Stimulated activated naive CD4-positive, alpha-beta T cell (primary cell): Measurements from ENCODE around the gene P4HA1.
A peak's percentile ranks its signal among the peaks of the same experiment; 100 is the strongest.
"Not testable (repeated sequence)": the region's sequence is repeated elsewhere in the genome, so short reads cannot be mapped to it uniquely, and the experiment has no call there.

Experiments
- DNase-seq, 6 experiments: peaks; one replicate each; lab custom pipeline; 2025; lab: John Stamatoyannopoulos, UW

Gene P4HA1

DNA sequence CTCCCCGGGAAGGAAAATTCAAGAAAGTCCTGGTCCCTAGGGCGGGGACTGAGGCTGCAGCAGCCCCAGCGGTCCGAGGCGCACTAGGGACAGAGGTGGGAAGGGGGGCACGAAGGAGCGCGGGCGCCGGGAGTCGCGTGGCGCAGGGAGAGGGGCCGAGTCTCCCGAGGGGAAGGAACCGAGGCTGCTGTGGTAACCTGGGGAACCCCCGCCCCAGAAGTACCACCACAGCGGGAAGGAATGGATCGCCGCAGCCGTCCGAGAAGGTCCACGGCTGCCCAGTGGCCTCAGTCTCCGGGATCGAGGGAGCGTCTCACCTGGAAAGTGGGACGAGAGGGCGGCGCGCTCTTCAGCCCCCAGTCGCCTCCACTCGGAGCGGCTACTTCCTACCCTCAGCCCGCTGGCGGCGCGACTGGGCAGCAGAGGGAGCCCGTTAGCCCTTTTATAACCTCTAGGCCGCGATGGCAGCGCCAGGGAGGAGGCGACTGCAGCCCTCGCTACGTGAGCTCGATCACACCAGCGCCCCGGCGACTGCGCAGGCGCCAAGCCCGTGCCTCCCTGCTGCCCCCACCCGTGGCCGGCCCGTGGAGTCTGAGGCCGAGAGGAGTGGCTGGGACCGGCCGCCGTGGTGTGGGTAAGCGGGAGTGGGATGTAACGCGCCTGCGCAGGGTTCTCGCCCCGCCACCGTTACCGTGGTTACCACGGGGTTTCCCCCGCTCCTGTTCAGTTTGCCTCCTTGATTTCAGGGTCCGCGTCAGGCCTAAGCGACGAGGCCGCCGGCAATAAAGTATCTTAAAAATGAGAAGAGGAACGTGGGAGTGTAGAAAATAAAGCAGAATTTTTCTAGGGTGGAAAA, at the start of gene P4HA1:
Gene P4HA1, minus strand, starts transcription at position 418 of the 856 bp plus-strand sequence. CDS start 21,983 bp downstream, outside the sequence.
- DNase-seq, result peak; percentile 89 to 99 (median 96)

DNA sequence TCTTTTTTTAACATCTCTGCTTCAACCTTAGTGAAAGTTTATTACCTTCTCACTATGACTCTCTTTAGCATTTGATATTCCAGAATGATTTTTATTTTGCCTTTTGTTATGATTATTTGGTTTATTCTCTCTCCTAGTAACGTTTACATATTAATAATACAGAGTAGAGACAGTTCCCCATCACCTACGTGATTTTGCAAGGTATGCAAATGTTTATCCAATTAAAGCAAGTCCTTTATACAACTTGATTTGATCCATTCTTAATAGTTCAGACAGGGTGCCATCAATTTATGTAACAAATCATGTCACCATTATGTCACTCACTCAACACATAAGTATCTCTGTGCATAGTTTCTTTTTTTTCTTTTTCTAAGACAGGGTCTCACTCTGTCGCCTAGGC, 44.9 kb upstream of the P4HA1 start:
- no peak for DNase-seq

DNA sequence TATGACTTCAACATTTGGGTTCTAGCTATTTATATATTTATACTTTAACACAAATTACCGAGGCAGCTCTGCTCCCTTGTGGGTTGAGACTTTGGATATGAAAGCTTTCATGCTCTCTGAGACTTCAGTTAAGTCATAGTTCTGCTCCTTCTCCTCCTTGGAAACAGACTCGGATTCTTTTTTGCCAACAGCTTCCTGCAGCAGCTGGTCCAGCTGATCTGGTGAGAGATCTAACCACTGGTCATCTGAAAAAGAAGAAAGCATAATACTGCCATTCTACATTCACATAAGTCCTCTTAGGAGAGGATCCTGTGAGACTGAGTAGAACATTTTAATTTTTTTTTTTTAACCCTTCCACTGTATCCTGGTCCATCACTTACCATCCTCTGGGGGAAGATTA, 42.6 kb upstream of the P4HA1 start:
- DNase-seq, result no peak

DNA sequence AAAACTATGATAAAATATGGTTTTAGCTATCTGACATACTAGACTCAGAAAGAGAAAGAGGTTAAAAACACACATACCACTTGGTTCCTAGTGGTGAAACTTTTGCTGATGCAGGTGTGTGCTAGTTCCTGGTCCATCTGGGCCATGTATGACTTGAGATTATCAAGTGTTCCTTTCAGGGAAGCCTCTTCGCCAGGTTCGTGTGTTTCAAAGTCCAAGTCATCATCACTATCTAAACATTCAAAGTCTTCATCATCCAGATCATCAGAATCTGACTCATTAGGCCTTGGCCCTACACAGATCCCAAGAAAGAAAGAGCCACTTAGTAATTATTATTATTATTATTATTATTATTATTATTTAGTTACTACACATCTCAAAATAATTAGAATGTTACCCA, 40.0 kb upstream of the P4HA1 start:
- DNase-seq, result no peak

DNA sequence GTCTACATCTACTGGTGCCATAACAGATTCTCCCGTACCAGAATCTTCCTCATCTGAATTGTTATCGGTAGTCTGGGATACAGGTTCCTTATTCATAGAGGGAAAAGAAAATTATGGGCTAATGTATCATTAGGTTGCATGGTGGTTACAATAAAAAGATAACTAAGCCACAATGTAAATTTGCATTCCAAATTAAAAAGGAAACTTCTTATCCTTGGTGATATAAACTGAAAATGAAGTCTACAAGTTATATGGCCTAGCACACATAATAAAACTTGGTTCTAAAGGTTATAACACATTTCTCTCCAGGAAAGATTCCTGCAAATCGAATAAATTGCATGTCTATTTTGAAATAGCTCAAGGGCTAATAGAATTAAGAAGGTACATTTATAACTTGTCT, 38.1 kb upstream of the P4HA1 start:
- DNase-seq, result no peak

DNA sequence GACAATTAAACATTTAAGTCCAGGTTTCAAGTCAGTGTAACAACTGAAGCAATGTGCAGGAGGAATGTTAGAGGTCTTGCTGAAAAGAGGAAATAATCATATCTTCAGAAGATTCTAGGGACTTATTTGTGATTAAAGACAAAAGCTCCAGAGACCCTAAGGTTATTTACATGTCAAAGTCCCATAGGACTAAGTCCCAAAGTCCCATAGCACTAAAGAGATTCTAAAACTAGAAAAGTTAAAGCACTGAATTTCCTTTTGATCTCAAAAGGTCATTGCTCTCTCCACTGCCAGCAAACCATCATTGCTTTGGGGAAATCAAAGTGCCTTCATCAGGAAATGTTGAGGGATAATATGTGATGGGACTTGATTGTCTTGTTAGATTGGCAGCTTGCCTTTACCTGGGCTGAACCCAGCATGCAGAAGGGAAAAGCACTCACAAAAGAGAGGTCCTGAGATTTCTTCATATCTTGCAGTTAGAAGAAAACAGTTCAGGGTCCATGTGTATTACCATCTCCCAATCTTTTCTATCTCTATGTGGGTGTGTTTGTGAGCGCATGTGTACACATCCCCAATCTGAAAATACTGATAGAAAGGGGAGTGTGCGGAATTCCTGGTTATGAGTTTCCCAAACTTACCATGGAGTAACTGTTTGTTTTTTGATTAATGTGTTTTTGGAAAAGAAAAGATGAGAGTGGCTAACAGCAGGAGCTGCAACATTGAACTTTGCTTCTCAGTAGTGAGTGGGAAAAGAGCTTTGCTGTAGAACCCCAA, 35.4 kb upstream of the P4HA1 start:
- no peak for DNase-seq

DNA sequence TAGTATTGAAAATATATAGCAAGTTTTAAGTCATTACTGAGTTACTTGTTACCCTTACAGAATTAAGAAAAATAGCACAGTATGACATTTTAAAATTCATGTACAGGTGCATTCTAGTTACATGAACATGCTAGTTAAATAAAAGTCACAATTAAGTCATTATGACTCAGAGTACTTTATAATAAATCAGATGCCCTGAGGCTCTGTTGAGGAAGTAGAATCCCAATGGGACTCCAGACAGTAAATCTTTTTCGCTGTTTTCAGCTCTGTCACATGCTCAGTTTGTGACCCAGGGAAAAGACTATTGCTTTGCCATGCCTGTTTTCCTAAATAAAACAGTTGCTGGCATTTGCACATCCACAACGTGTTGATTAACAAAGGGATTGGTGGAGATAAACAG, 34.6 kb upstream of the P4HA1 start:
- DNase-seq, result no peak

DNA sequence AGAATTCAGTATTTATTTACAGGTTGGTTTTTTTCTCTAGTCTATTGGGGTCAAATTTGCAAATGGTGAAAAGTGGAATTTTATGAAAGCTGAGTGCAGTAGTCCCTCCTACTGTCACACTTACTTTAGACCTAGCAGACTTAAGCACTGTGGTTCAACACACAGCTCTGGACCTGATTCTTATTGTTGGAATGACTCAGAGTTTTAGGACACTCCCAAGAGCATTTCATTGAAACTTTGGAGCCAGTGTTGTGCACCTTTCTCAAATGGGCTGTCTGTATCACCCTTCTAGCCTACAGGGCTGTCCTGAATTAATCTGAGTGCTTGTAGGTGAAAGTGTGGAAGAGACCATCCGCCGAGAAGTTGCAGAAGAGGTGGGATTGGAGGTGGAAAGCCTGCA, 29.7 kb upstream of the P4HA1 start:
- no peak for DNase-seq

DNA sequence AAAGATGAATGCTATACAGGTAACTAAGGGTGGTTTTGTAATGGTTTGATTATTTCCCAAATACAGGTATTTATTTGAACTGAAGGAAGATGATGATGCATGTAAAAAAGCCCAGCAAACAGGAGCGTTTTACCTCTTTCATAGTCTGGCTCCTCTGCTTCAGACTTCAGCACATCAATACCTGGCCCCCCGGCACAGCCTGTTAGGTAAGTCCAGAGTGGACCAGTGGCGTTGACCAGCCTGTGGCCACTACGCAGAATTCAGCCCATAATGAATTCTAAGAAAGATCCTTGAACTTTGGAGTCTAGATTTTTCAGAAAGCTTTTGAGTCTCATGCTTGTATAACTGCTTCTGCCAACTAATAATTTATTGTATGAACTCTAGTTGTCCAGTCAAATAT, 23.3 kb upstream of the P4HA1 start:
- no peak for DNase-seq

DNA sequence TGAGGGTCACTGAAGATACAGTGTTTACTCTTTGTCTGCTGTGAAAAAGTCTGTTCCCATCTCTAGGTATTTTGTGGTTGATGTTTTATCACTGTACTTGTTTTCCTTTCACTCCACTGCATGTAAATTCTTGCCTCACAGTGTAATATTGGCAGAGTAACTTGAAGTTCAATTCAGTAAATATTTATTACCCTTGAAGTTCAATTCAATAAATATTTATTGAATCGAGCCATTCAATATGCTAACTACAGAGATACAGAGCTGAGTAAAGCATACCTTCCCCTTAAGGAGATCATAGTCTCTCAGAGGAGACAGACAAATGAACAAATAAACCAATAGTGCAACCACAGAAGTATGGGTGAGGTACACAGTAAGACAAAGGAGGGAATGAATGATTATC, 22.8 kb upstream of the P4HA1 start:
- no peak for DNase-seq

DNA sequence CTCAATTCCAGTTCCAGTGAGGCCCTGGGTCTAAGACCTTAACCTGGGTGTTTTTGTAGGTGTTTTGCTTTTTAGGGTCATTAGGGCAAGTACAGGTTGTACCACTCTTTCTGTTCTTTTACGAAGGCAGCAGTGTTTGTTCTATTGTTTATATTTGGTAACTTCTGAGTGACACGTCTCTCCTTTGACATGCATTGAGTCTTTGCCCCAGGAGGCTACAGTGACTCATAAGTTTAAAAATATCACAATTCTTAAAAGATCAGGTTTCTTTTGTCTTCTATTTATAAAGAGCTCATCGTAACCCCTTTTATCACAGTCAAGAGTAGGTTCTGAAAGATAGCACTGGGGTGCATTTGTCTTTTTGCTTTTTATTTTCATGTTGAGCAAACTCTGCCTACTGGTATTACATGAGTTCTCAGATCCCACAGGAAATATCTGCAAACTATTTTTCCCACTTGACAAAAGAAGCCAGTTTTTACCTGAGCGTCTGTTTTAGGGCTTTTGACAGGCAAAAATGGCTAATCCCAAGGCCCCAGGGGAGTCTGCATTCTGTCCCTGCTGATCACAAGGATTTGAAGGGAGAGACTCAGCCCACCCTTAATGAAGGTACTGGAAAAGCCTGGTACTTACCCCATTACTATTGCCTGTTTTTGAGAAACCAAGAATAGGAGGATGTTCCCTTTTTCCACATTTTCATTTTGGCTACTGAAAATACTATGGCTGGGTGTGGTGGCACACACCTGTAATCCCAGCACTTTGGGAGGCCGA, 21.5 kb upstream of the P4HA1 start:
- DNase-seq, result no peak

DNA sequence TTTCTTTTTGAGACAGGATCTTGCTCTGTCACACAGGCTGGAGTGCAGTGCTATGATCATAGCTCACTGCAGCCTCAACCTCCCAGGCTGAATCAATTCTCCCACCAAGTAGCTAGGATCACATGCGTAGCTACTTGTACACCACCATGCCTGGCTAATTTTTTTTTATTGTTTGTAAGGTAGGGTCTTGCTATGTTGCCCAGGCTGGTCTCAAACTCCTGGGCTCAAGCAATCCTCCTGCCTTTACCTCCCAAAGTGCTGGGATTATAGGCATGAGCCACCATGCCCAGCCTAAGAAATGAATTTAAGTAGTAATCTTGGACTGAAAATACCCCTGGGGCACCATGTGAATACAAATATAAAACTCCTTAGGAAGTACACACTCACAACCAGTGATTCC, 19.4 kb upstream of the P4HA1 start:
- no peak for DNase-seq

DNA sequence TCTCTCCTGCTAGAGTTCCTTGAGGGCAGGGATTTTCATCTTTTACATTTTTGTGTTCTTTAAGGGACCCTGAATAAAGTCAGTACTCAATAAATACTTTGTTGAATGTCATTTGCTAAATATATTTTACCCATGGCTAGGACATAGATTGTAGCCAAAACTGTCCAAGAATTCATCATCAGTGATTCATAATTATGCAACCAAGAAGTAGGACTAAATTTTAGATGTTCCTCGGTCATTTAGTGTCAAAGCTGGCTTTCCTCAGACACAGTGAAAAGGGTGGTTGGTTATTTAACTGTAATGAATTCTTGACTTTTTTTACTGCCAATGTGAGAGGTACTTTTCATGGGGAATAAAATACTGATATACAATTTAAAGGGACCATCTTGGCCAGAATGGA, 16.9 kb upstream of the P4HA1 start:
- no peak for DNase-seq

DNA sequence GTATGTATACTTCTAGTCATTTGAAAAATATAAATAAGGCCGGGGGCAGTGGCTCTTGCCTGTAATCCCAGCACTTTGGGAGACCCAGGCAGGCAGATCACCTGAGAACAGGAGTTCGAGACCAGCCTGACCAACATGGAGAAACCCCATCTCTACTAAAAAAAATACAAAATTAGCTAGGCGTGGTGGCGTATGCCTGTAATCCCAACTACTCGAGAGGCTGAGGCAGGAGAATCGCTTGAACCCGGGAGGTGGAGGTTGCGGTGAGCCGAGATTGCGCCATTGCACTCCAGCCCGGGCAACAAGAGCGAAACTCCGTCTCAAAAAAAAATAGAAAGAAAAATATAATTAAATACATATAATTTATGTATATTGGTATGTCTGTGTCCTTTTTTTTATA, 15.4 kb upstream of the P4HA1 start:
- DNase-seq, result not testable (repeated sequence)

DNA sequence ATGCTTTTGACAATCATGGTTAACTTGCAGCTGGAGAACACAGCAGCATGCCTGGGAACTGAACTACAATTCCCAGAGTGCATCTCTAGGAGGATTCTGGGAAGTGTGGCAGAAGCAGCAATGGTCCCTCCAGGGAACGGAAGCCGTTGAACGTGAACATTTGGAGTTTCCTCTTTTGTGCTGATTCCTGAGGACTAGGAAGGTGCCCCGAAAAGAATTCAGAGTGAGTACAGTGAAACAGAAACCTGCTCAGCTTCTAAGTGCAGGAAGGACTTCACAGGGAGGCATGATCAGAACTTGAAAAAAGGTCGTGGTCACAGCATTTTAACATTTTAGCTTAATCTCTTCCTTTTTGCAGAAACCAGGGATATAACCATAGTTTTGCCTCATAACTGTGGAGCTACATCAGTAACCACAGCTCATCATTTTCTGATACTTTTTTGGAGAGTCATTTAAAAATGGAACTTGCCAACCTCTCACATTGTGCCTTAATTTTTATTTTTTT, 13.7 kb upstream of the P4HA1 start, which contains the start of gene NUDT13:
Gene NUDT13, plus strand, starts transcription at position 111 of the 505 bp plus-strand sequence. CDS start 3,911 bp downstream, outside the sequence.
- peak; percentile 8 to 34 (median 29) for DNase-seq

DNA sequence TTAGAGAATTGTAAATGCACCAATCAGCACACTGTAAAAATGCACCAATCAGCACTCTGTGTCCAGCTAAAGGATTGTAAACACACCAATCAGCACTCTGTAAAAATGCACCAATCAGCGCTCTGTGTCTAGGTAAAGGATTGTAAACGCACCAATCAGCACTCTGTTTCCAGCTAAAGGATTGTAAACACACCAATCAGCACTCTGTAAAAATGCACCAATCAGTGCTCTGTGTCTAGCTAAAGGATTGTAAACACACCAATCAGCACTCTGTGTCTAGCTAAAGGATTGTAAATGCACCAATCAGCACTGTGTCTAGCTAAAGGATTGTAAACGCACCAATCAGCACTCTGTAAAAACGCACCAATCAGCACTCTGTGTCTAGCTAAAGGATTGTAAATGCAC, 12.6 kb upstream of the P4HA1 start:
- DNase-seq, result not testable (repeated sequence)

DNA sequence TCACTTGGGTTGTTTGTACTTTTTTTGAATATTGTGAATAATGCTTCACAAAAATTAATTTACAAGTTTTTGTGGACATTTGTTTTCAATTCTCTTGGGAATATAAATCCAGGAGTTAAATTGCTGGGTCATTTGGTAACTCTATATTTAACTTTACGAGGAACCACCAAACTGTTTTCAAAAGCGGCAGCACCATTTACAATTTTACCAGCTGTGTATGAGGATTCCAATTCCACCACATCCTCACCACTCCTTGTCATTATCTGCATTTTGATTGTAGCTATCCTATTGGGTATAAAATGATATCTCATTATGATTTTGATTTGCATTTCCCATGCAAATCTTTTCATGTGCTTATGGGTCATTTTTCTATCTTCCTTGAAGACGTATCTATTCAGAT, 9.6 kb upstream of the P4HA1 start:
- DNase-seq, result no peak

DNA sequence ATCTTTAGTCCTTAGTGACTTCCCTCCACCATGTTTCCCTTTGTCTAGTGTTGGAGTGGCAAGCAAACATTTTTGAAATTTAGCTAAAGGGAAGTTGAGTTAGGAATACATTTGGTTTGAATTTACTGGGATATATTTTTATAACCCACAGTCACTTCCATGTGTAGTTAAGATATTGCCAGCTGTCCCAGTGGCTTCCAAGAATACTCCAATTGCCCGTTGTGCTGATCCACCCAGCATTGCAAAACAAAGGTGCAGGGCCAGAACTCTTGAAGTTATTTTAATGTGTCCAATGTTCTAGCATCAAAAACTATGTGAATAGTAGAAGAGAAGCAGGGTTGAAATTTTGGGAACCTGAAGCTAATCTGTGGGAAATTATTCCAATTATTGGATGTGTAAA, 2.5 kb upstream of the P4HA1 start:
- no peak for DNase-seq

DNA sequence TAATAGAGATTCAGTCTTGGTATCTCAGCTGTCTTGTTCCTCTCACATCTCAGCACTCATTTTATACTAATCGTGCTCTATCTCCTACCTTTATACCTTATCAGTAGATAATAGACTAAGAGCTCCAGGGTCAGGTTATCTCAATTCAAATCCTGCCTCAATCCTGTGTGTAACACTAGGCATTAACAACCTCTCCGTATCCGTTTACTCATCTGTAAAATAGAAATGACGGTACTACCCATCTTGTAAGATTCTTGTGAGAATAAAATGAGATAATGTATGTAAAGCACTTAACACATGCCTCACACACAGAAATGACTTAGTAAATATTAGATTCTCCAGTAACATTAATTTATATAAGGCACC, 622 bp upstream of the P4HA1 start:
- no peak for DNase-seq

DNA sequence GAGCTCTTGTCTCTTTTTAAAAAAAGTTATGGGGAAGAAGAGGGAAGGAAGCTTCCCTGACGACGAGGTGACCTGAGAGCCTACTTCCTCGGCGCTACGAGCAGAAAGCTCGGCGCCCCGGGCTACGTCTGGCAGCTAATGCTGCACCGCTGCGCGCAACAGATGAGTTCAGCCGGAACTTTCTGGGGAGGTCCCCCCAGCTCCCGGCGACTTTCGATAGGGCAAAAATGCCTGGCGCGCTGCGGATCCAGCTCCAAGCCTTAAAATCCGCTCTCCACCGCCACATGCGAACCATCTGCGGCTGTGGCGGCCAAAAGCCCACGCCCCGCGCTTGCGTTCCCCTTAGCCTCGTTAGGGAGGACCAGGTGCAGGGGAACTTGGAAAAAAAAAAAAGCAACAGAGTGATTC, 621 bp downstream of the P4HA1 start:
- DNase-seq, result peak; percentile 57 to 73 (median 64)

DNA sequence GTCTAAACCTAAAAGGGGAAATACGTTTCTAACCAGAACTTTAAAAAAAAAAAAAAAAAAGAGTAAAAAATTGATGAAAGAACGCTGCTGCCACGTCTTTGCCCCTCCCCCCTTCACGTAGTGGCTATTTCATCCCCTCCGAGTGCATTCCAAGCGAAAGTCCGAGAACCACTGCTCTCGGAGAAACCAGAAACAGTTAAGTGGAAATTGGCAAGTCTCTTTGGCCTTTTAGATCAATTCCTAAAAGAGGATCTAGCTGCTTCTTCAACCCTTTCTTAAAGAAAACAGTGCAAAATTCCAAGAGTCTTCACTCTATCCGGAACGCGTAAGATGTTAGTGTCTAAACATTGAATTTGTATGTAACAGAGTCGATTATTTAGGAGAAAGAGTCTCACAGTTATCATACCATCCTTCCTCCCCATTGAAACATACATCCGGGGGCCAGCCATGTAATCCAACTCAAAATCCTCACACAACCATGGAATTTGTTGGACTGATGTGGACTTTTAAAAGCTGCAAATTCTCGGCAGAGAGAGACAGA, 1.1 kb downstream of the P4HA1 start:
- peak in 5 of 6 experiments; percentile 10 to 50 (median 31) for DNase-seq

DNA sequence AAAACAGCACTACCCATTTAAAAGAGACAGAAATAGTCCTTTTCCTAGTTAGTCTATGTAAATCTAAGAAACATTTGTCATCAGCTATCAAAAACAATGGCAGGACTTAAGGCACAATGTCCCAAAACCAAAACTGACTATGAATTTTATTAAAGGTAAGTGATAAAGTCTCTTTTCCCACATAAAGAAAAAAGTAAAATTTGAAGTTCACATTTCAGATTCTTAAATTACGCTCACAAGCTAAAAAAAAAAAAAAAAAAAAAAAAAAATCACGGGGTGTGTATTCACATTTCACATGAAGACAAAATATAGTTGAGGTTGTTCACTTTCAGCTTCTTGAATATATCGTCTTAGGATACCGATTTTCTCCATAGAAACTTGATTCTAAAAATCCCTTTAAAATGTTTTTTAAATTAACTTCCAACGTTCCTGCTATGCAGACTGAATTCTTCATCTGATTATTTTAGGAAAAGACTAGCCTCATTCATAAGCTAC, 1.6 kb downstream of the P4HA1 start:
- DNase-seq, result no peak
